Measurements from ENCODE around the gene S100A11. TPM values are rescaled to one million over a fixed set of nuclear protein-coding genes. Genes with fewer than 3 reads are reported as not detected.

Gene S100A11
- total RNA-seq, 1 donor from 2014 or later = 66.9 TPM

- Histone ChIP-seq H3K36me3 (no peaks in the 10 kb centered on the region), H3K9me3 (replicated peaks) (no peaks in the 10 kb centered on the region), H3K4me3 (no peak overlapping the region), H3K4me1 (no peaks in the 10 kb centered on the region), H3K27me3 (ENCODE audit: low read depth) (no peaks in the 10 kb centered on the region), H3K27ac (replicated peaks) (no peak overlapping the region)
- intact Hi-C loops (cut with micrococcal nuclease) = no loop called here
- DNase-seq = no peak
- TF ChIP-seq, protein P1, sequence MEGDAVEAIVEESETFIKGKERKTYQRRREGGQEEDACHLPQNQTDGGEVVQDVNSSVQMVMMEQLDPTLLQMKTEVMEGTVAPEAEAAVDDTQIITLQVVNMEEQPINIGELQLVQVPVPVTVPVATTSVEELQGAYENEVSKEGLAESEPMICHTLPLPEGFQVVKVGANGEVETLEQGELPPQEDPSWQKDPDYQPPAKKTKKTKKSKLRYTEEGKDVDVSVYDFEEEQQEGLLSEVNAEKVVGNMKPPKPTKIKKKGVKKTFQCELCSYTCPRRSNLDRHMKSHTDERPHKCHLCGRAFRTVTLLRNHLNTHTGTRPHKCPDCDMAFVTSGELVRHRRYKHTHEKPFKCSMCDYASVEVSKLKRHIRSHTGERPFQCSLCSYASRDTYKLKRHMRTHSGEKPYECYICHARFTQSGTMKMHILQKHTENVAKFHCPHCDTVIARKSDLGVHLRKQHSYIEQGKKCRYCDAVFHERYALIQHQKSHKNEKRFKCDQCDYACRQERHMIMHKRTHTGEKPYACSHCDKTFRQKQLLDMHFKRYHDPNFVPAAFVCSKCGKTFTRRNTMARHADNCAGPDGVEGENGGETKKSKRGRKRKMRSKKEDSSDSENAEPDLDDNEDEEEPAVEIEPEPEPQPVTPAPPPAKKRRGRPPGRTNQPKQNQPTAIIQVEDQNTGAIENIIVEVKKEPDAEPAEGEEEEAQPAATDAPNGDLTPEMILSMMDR (IDR thresholded peaks at IDR 0.05; ENCODE audit: borderline replicate concordance) = no peak
Measured at GRCh38 chr1:152021569-152021968, 15.2 kb downstream of the S100A11 start.

GRCh38 chr1:152020849-152021248 lies 16.0 kb downstream of the S100A11 start:
- Histone ChIP-seq H3K36me3 (no peaks in the 10 kb centered on the region), H3K4me3 (no peak overlapping the region), H3K27ac (replicated peaks) (no peak overlapping the region), H3K27me3 (ENCODE audit: low read depth) (no peaks in the 10 kb centered on the region), H3K9me3 (replicated peaks) (no peaks in the 10 kb centered on the region), H3K4me1 (no peaks in the 10 kb centered on the region)
- DNase-seq = no peak
- TF ChIP-seq, protein P1 (IDR thresholded peaks at IDR 0.05; ENCODE audit: borderline replicate concordance) = no peak
- intact Hi-C loops (cut with micrococcal nuclease) = no loop called here

- Histone ChIP-seq H3K4me1 (no peaks in the 10 kb centered on the region), H3K4me3 (no peak overlapping the region), H3K27ac (replicated peaks) (no peak overlapping the region), H3K27me3 (ENCODE audit: low read depth) (no peaks in the 10 kb centered on the region), H3K36me3 (no peaks in the 10 kb centered on the region), H3K9me3 (replicated peaks) (no peaks in the 10 kb centered on the region)
- intact Hi-C loops (cut with micrococcal nuclease) = no loop called here
- TF ChIP-seq, protein P1 (IDR thresholded peaks at IDR 0.05; ENCODE audit: borderline replicate concordance) = no peak
- DNase-seq = no peak
Measured at GRCh38 chr1:152018537-152018936, 18.3 kb downstream of the S100A11 start.

GRCh38 chr1:152015766-152016165 lies 21.0 kb downstream of the S100A11 start:
- intact Hi-C loops (cut with micrococcal nuclease) = no loop called here
- H3K27me3 ChIP-seq (ENCODE audit: low read depth) = no peaks in the 10 kb centered on the region
- no peaks in the 10 kb centered on the region for H3K36me3 ChIP-seq
- no peaks in the 10 kb centered on the region for H3K4me1 ChIP-seq
- H3K9me3 ChIP-seq (replicated peaks) = no peaks in the 10 kb centered on the region
- H3K4me3 ChIP-seq = no peak overlapping the region
- H3K27ac ChIP-seq (replicated peaks) = no peak overlapping the region
- TF ChIP-seq, protein P1 (IDR thresholded peaks at IDR 0.05; ENCODE audit: borderline replicate concordance) = no peak
- DNase-seq = no peak

DNA sequence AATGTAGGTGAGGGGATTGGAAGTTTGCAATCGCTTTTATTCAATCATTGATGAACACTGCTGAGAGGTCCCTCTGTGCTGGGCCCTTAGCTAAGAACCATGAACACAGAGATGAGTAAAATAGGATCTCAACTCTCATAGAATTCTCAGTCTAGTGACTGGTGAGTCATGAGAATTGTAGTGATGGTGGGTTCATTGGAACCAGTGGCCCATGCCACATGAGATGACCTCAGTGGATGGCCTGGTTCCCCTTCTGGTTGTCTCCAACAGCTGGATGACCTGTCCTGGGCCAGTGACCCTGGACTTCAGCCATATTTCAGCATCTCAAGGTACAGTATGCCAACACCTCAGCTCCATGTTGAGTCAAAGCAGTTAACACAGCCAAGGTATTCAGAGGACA lies 21.9 kb downstream of the S100A11 start:
- H3K27me3 ChIP-seq (ENCODE audit: low read depth) = no peaks in the 10 kb centered on the region
- H3K4me1 ChIP-seq = no peaks in the 10 kb centered on the region
- TF ChIP-seq, protein P1 (IDR thresholded peaks at IDR 0.05; ENCODE audit: borderline replicate concordance) = no peak
- H3K27ac ChIP-seq (replicated peaks) = no peak overlapping the region
- intact Hi-C loops (cut with micrococcal nuclease) = no loop called here
- H3K36me3 ChIP-seq = no peaks in the 10 kb centered on the region
- H3K9me3 ChIP-seq (replicated peaks) = no peaks in the 10 kb centered on the region
- no peak overlapping the region for H3K4me3 ChIP-seq
- DNase-seq = no peak
